Mesendoderm (in vitro differentiated cells): ENCODE results near the gene LCE3C.

Source experiments
- DNase-seq: peaks from one replicate; pipeline ENCODE4 v3.0.0; 2013
- H2AK5ac ChIP-seq: 2 replicates; pipeline ENCODE4 v1.6.1; 2013; ENCODE audit warnings: low read length, inconsistent platforms
- H2BK120ac ChIP-seq: 2 replicates; pipeline ENCODE4 v1.6.1; 2013; ENCODE audit warnings: low read depth, mild to moderate bottlenecking, low read length, moderate library complexity, mixed read lengths
- H2BK15ac ChIP-seq: replicated peaks from 2 replicates; pipeline ENCODE4 v1.6.1; 2013; ENCODE audit warnings: low read depth, mild to moderate bottlenecking, moderate library complexity
- H2BK5ac ChIP-seq: 2 replicates; pipeline ENCODE4 v1.6.1; 2013; ENCODE audit warnings: low read length, inconsistent platforms
- H3K18ac ChIP-seq: 2 replicates; pipeline ENCODE4 v1.6.1; 2013; ENCODE audit warnings: mild to moderate bottlenecking, low read length, mixed read lengths
- H3K23ac ChIP-seq: one replicate; pipeline ENCODE4 v1.6.1; 2013; ENCODE audit warnings: low read length
- H3K27ac ChIP-seq: 2 replicates; pipeline ENCODE4 v1.5.1; 2013; ENCODE audit warnings: low read depth, mild to moderate bottlenecking, inconsistent platforms, low read length, moderate library complexity
- H3K27me3 ChIP-seq: 2 replicates; pipeline ENCODE4 v1.6.1; 2013; ENCODE audit warnings: low read length, control low read depth, mild to moderate bottlenecking, inconsistent platforms; ENCODE audit not compliant: insufficient read depth, poor library complexity
- H3K36me3 ChIP-seq: 2 replicates; pipeline ENCODE4 v1.6.1; 2013; ENCODE audit warnings: low read length, inconsistent platforms; ENCODE audit not compliant: control insufficient read depth, insufficient read depth
- H3K4ac ChIP-seq: one replicate; pipeline ENCODE4 v1.6.1; 2013; ENCODE audit warnings: low read depth, mild to moderate bottlenecking, low read length, moderate library complexity
- H3K4me1 ChIP-seq: 2 replicates; pipeline ENCODE4 v1.6.1; 2013; ENCODE audit warnings: low read depth, low read length, inconsistent platforms; ENCODE audit not compliant: control insufficient read depth
- H3K4me2 ChIP-seq: 2 replicates; pipeline ENCODE4 v1.6.1; 2013; ENCODE audit warnings: low read length
- H3K4me3 ChIP-seq: 2 replicates; pipeline ENCODE4 v1.5.1; 2013; ENCODE audit warnings: mild to moderate bottlenecking, low read length
- H3K56ac ChIP-seq: one replicate; pipeline ENCODE4 v1.6.1; 2013; ENCODE audit warnings: low read length
- H3K79me1 ChIP-seq: 2 replicates; pipeline ENCODE4 v1.6.1; 2013; ENCODE audit warnings: low read length, inconsistent platforms
- H3K79me2 ChIP-seq: 2 replicates; pipeline ENCODE4 v1.6.1; 2013; ENCODE audit warnings: mild to moderate bottlenecking, low read length; ENCODE audit not compliant: control insufficient read depth, insufficient read depth
- H3K9ac ChIP-seq: 2 replicates; pipeline ENCODE4 v1.6.1; 2013; ENCODE audit warnings: low read length, inconsistent platforms
- H4K5ac ChIP-seq: one replicate; pipeline ENCODE4 v1.6.1; 2013; ENCODE audit warnings: low read length
- H4K8ac ChIP-seq: one replicate; pipeline ENCODE4 v1.6.1; 2013; ENCODE audit warnings: low read depth, mild to moderate bottlenecking, control low read depth, low read length, moderate library complexity
- WGBS: extraction: QIAGEN DNeasy Blood & Tissue Kit; methylation state at CpG from one replicate; pipeline ENCODE4 v1.1.7; 2013; ENCODE audit warnings: low lambda C conversion rate, missing lambda C conversion rate; ENCODE audit not compliant: insufficient coverage; ENCODE audit errors: extremely low coverage; 5-methylcytosine and 5-hydroxymethylcytosine counted together

The LCE3C gene

GRCh38 chr1:152622803-152623202 lies 22.8 kb downstream of the LCE3C start, which contains the start of gene LCE3A:
LCE3A (minus strand) TSS chr1:152623103; CDS start chr1:152623103, 0 bp downstream.
- no peak within 1 kb of the TSS for H4K8ac ChIP-seq
- H3K27ac ChIP-seq: no peak within 1 kb of the TSS
- no peaks in the 10 kb centered on the region for H3K79me1 ChIP-seq
- no peak within 1 kb of the TSS for H3K4me2 ChIP-seq
- no peaks in the 10 kb centered on the region for H3K27me3 ChIP-seq
- H3K4me3 ChIP-seq: no peak within 1 kb of the TSS
- no peaks in the 10 kb centered on the region for H3K79me2 ChIP-seq
- H4K5ac ChIP-seq: no peak within 1 kb of the TSS
- H3K18ac ChIP-seq: no peak within 1 kb of the TSS
- H3K4me1 ChIP-seq: no peaks in the 10 kb centered on the region
- H3K9ac ChIP-seq: no peak within 1 kb of the TSS
- no peak within 1 kb of the TSS for H2BK5ac ChIP-seq
- H2BK15ac ChIP-seq: no peak within 1 kb of the TSS
- no peak for DNase-seq
- H2AK5ac ChIP-seq: no peak within 1 kb of the TSS
- no peak within 1 kb of the TSS for H2BK120ac ChIP-seq
- no peak within 1 kb of the TSS for H3K23ac ChIP-seq
- WGBS: no CpG with 5 or more reads among the region's 10 CpGs
- H3K36me3 ChIP-seq: no peaks in the 10 kb centered on the region
- no peak within 1 kb of the TSS for H3K56ac ChIP-seq
- H3K4ac ChIP-seq: no peak within 1 kb of the TSS

- H4K8ac ChIP-seq: no peak overlapping the region
- H2AK5ac ChIP-seq: no peak overlapping the region
- H2BK5ac ChIP-seq: no peak overlapping the region
- WGBS: no CpG with 5 or more reads among the region's 29 CpGs
- H3K56ac ChIP-seq: no peak overlapping the region
- H3K4me1 ChIP-seq: no peaks in the 10 kb centered on the region
- no peaks in the 10 kb centered on the region for H3K27me3 ChIP-seq
- H3K79me1 ChIP-seq: no peaks in the 10 kb centered on the region
- H3K36me3 ChIP-seq: no peaks in the 10 kb centered on the region
- no peak overlapping the region for H3K18ac ChIP-seq
- peak; percentile 13 for DNase-seq
- H3K4me2 ChIP-seq: no peak overlapping the region
- H3K79me2 ChIP-seq: no peaks in the 10 kb centered on the region
- H2BK120ac ChIP-seq: no peak overlapping the region
- H3K23ac ChIP-seq: no peak overlapping the region
- no peak overlapping the region for H3K4me3 ChIP-seq
- H4K5ac ChIP-seq: no peak overlapping the region
- H3K9ac ChIP-seq: no peak overlapping the region
- no peak overlapping the region for H3K27ac ChIP-seq
- H2BK15ac ChIP-seq: no peak overlapping the region
- no peak overlapping the region for H3K4ac ChIP-seq
These were observed 23.3 kb downstream of the LCE3C start for GRCh38 chr1:152623203-152623844.

GRCh38 chr1:152626744-152627143 lies 26.7 kb downstream of the LCE3C start:
- no peak overlapping the region for H3K18ac ChIP-seq
- whole genome bisulfite sequencing: no CpG with 5 or more reads among the region's 1 CpG
- no peak for DNase-seq
- no peaks in the 10 kb centered on the region for H3K36me3 ChIP-seq
- H2AK5ac ChIP-seq: no peak overlapping the region
- H3K4me2 ChIP-seq: no peak overlapping the region
- H2BK5ac ChIP-seq: no peak overlapping the region
- no peak overlapping the region for H3K9ac ChIP-seq
- H3K27ac ChIP-seq: no peak overlapping the region
- H2BK120ac ChIP-seq: no peak overlapping the region
- H3K23ac ChIP-seq: no peak overlapping the region
- H3K27me3 ChIP-seq: no peaks in the 10 kb centered on the region
- no peak overlapping the region for H2BK15ac ChIP-seq
- H3K4me3 ChIP-seq: no peak overlapping the region
- no peaks in the 10 kb centered on the region for H3K79me2 ChIP-seq
- no peak overlapping the region for H4K8ac ChIP-seq
- no peaks in the 10 kb centered on the region for H3K79me1 ChIP-seq
- H3K56ac ChIP-seq: no peak overlapping the region
- H4K5ac ChIP-seq: no peak overlapping the region
- no peak overlapping the region for H3K4ac ChIP-seq
- no peaks in the 10 kb centered on the region for H3K4me1 ChIP-seq

GRCh38 chr1:152630596-152630995 lies 30.6 kb downstream of the LCE3C start:
- Histone ChIP-seq H3K79me2 (no peaks in the 10 kb centered on the region), H3K27me3 (no peaks in the 10 kb centered on the region), H2BK15ac (no peak overlapping the region), H2BK120ac (no peak overlapping the region), H3K18ac (no peak overlapping the region), H3K4me3 (no peak overlapping the region), H3K79me1 (no peaks in the 10 kb centered on the region), H3K36me3 (no peaks in the 10 kb centered on the region), H2AK5ac (no peak overlapping the region), H3K56ac (no peak overlapping the region), H2BK5ac (no peak overlapping the region), H3K27ac (no peak overlapping the region), H3K9ac (no peak overlapping the region), H4K5ac (no peak overlapping the region), H4K8ac (no peak overlapping the region), H3K4me1 (no peaks in the 10 kb centered on the region), H3K23ac (no peak overlapping the region), H3K4ac (no peak overlapping the region), H3K4me2 (no peak overlapping the region)
- no CpG with 5 or more reads among the region's 3 CpGs for WGBS
- DNase-seq: no peak

- Histone ChIP-seq H3K27me3 (no peaks in the 10 kb centered on the region), H2BK15ac (no peak overlapping the region), H3K79me1 (no peaks in the 10 kb centered on the region), H4K8ac (no peak overlapping the region), H3K9ac (no peak overlapping the region), H2AK5ac (no peak overlapping the region), H3K56ac (no peak overlapping the region), H3K18ac (no peak overlapping the region), H3K4me3 (no peak overlapping the region), H3K4me1 (no peaks in the 10 kb centered on the region), H2BK5ac (no peak overlapping the region), H3K23ac (no peak overlapping the region), H3K4me2 (no peak overlapping the region), H4K5ac (no peak overlapping the region), H3K79me2 (no peaks in the 10 kb centered on the region), H3K27ac (no peak overlapping the region), H3K36me3 (no peaks in the 10 kb centered on the region), H3K4ac (no peak overlapping the region), H2BK120ac (no peak overlapping the region)
- WGBS: no CpG with 5 or more reads among the region's 1 CpG
- DNase-seq: no peak
These were observed 40.3 kb downstream of the LCE3C start for GRCh38 chr1:152640351-152640750.

- H3K23ac ChIP-seq: no peak overlapping the region
- no peaks in the 10 kb centered on the region for H3K79me2 ChIP-seq
- H4K8ac ChIP-seq: no peak overlapping the region
- no peaks in the 10 kb centered on the region for H3K36me3 ChIP-seq
- no peak overlapping the region for H3K4ac ChIP-seq
- no peak overlapping the region for H3K27ac ChIP-seq
- H2BK120ac ChIP-seq: no peak overlapping the region
- no peak overlapping the region for H3K56ac ChIP-seq
- DNase-seq: no peak
- WGBS: no CpG with 5 or more reads among the region's 3 CpGs
- H3K4me1 ChIP-seq: no peaks in the 10 kb centered on the region
- no peak overlapping the region for H2AK5ac ChIP-seq
- H3K9ac ChIP-seq: no peak overlapping the region
- no peak overlapping the region for H2BK5ac ChIP-seq
- H3K4me3 ChIP-seq: no peak overlapping the region
- H3K4me2 ChIP-seq: no peak overlapping the region
- no peaks in the 10 kb centered on the region for H3K27me3 ChIP-seq
- no peak overlapping the region for H3K18ac ChIP-seq
- no peaks in the 10 kb centered on the region for H3K79me1 ChIP-seq
- no peak overlapping the region for H2BK15ac ChIP-seq
- H4K5ac ChIP-seq: no peak overlapping the region
These were observed 43.9 kb downstream of the LCE3C start for GRCh38 chr1:152643945-152644344.
